SU-DHL-6 (cell line): ENCODE results near the gene PPT1.

Experiments
- EZH2phosphoT487 ChIP-seq: fragments of 200-600 bp; sonication (generic), shearing (Covaris generic); conservative IDR thresholded peaks from 2 replicates; pipeline ENCODE4 v1.6.1; 2018; ENCODE audit warnings: mild to moderate bottlenecking, antibody characterized with exemption, low read length, moderate library complexity, mixed read lengths
- TF ChIP-seq, protein P1 (sequence below): fragments of 200-600 bp; sonication (generic); IDR thresholded peaks from one replicate; pipeline ENCODE4 v1.5.1; 2017; ENCODE audit warnings: antibody characterized with exemption, mild to moderate bottlenecking, low read length, moderate library complexity; ENCODE audit not compliant: insufficient read depth, poor library complexity, severe bottlenecking

GRCh38 chr1:40045182-40045581 lies 51.9 kb downstream of the PPT1 start:
- TF ChIP-seq, protein P1, sequence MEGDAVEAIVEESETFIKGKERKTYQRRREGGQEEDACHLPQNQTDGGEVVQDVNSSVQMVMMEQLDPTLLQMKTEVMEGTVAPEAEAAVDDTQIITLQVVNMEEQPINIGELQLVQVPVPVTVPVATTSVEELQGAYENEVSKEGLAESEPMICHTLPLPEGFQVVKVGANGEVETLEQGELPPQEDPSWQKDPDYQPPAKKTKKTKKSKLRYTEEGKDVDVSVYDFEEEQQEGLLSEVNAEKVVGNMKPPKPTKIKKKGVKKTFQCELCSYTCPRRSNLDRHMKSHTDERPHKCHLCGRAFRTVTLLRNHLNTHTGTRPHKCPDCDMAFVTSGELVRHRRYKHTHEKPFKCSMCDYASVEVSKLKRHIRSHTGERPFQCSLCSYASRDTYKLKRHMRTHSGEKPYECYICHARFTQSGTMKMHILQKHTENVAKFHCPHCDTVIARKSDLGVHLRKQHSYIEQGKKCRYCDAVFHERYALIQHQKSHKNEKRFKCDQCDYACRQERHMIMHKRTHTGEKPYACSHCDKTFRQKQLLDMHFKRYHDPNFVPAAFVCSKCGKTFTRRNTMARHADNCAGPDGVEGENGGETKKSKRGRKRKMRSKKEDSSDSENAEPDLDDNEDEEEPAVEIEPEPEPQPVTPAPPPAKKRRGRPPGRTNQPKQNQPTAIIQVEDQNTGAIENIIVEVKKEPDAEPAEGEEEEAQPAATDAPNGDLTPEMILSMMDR, result no peak
- TF ChIP-seq EZH2phosphoT487, result no peak
